SW 1271 (cell line): Measurements from ENCODE around the gene RFWD3.
"Not testable (repeated sequence)": the region's sequence is repeated elsewhere in the genome, so short reads cannot be mapped to it uniquely, and the experiment has no call there.

ENCODE experiments used
- DNase-seq, 2 experiments: peaks; one replicate each; lab custom pipeline; 2025; lab: John Stamatoyannopoulos, UW

Gene RFWD3

GRCh38 chr16:74661064-74661463 is 5.6 kb downstream of the RFWD3 start:
- DNase-seq, result no peak

- DNase-seq, result no peak
Observed at GRCh38 chr16:74660383-74660782, 6.3 kb downstream of the RFWD3 start.

GRCh38 chr16:74659041-74659440 is 7.6 kb downstream of the RFWD3 start:
- no peak for DNase-seq

- no peak for DNase-seq
Observed at GRCh38 chr16:74657870-74658642, 8.6 kb downstream of the RFWD3 start.

- no peak for DNase-seq
Observed at GRCh38 chr16:74654536-74655050, 12.1 kb downstream of the RFWD3 start.

GRCh38 chr16:74652883-74653282 is 13.8 kb downstream of the RFWD3 start:
- not testable (repeated sequence) for DNase-seq

GRCh38 chr16:74652249-74652648 is 14.4 kb downstream of the RFWD3 start:
- DNase-seq, result no peak

GRCh38 chr16:74651841-74652240 is 14.8 kb downstream of the RFWD3 start:
- no peak for DNase-seq

GRCh38 chr16:74650966-74651567 is 15.6 kb downstream of the RFWD3 start:
- peak in 1 of 2 experiments; percentile 22 for DNase-seq

- no peak for DNase-seq
Observed at GRCh38 chr16:74649839-74650504, 16.7 kb downstream of the RFWD3 start.

GRCh38 chr16:74641969-74642368 is 24.7 kb downstream of the RFWD3 start:
- DNase-seq, result no peak

GRCh38 chr16:74637742-74638453 is 28.8 kb downstream of the RFWD3 start:
- no peak for DNase-seq

GRCh38 chr16:74635303-74635702 is 31.4 kb downstream of the RFWD3 start:
- DNase-seq, result no peak

- DNase-seq, result no peak
Observed at GRCh38 chr16:74633686-74634085, 33.0 kb downstream of the RFWD3 start.

GRCh38 chr16:74627506-74628220 is 39.0 kb downstream of the RFWD3 start:
- DNase-seq, result no peak

GRCh38 chr16:74626741-74627416 is 39.8 kb downstream of the RFWD3 start:
- no peak for DNase-seq

- no peak for DNase-seq
Observed at GRCh38 chr16:74625500-74626350, 41.0 kb downstream of the RFWD3 start.

- no peak for DNase-seq
Observed at GRCh38 chr16:74623839-74624235, 42.8 kb downstream of the RFWD3 start.

- DNase-seq, result peak in 1 of 2 experiments; percentile 53
Observed at GRCh38 chr16:74623214-74623838, 43.4 kb downstream of the RFWD3 start.

- DNase-seq, result no peak
Observed at GRCh38 chr16:74622005-74622404, 44.7 kb downstream of the RFWD3 start.
